Measurements from ENCODE around the gene NBPF1. TPM values are rescaled to one million over a fixed set of nuclear protein-coding genes. Genes with fewer than 3 reads are reported as not detected.
"Not testable (repeated sequence)": the region's sequence is repeated elsewhere in the genome, so short reads cannot be mapped to it uniquely, and the experiment has no call there.

The NBPF1 gene
- total and polyA plus RNA-seq, 9 of the 15 experiments (the other 6 are each of a cell fraction or from before 2014, with no cell fraction given): 5.2 to 42.6 (median 24.1) TPM

DNA sequence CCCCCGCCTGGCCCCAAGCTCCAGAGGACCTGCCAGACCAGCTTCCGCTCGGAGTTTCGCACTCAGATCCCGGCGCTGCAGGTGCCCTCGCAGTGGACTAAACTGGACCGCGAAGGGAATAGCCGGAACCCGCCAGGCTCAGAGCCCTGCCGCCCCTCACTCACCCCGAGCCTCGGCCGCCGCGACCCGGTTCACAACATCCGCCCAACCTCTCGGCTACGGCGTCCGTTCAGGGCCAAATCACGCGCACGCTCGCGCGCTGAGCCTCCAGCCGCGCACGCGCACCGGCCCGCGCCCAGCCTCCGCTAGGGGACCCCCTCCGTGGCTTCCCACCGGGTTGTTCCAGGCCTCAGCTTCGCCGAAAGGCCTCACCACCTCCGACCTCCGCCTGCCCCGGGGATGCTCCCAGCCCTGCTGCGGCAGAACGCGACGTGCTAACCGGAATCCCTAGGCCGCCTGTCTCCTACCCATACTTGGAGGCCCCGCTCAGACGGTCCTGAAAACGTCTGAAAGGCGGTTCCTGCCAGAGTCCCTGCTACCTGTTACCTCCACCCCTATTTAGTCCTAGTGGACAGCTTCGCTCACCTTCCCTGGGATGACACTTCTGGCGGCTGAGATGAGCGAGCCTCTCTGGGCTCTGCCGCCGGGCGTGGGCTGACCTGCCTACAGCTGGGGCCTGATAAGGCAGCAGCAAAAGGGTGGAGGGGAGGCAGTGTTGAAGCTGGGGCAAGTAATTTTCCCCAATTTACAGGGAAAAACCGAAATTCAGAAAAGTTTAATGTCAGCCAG is 31.3 kb upstream of the NBPF1 start (continued):
- TF ChIP-seq PRMT5 (CRISPR knock-in tag; IDR thresholded peaks at IDR 0.05) (peak; percentile 74; the same call in 1 of the 2 replicates), NR4A1 (CRISPR knock-in tag; IDR thresholded peaks at IDR 0.05) (peak; percentile 97), CREB1 (IDR thresholded peaks at IDR 0.05) (peak; percentile 60; the same call in 1 of the 2 replicates), CREB1 (CRISPR knock-in tag; IDR thresholded peaks at IDR 0.05) (peak; percentile 87), CHD1 (IDR thresholded peaks at IDR 0.05; ENCODE audit: low read length) (peak; percentile 98), MEF2D (tag; conservative IDR thresholded peaks at IDR 0.05; ENCODE audit: low read depth) (0 out of 2 replicates have a peak, but pooled peaks have one; percentile 17), ZNF239 (CRISPR knock-in tag; IDR thresholded peaks at IDR 0.05) (peak; percentile 42; the same call in 1 of the 2 replicates), CC2D1A (IDR thresholded peaks at IDR 0.05) (0 out of 2 replicates have a peak, but pooled peaks have one; percentile 32), CHD2 (IDR thresholded peaks at IDR 0.05; ENCODE audit: low read depth, low read length) (peak; percentile 94), MEIS2 (IDR thresholded peaks at IDR 0.05; ENCODE audit: partially characterized antibody) (peak; percentile 93), MAZ (CRISPR knock-in tag; conservative IDR thresholded peaks at IDR 0.05 in 1 of 2, IDR thresholded peaks at IDR 0.05 in 1 of 2) (peak; percentile 97 to 99), SMAD2 (IDR thresholded peaks at IDR 0.05; ENCODE audit: low read depth, low read length) (0 out of 2 replicates have a peak, but pooled peaks have one; percentile 42), ZNF583 (CRISPR knock-in tag; IDR thresholded peaks at IDR 0.05) (peak; percentile 85)
- not testable (repeated sequence) for TF ChIP-seq NR4A1 (tag; IDR thresholded peaks at IDR 0.05)
- TF ChIP-seq, protein P1, sequence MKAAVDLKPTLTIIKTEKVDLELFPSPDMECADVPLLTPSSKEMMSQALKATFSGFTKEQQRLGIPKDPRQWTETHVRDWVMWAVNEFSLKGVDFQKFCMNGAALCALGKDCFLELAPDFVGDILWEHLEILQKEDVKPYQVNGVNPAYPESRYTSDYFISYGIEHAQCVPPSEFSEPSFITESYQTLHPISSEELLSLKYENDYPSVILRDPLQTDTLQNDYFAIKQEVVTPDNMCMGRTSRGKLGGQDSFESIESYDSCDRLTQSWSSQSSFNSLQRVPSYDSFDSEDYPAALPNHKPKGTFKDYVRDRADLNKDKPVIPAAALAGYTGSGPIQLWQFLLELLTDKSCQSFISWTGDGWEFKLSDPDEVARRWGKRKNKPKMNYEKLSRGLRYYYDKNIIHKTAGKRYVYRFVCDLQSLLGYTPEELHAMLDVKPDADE (conservative IDR thresholded peaks at IDR 0.05; ENCODE audit: control insufficient read depth, low read depth, low read length): peak; percentile 96
- TF ChIP-seq, protein P2, sequence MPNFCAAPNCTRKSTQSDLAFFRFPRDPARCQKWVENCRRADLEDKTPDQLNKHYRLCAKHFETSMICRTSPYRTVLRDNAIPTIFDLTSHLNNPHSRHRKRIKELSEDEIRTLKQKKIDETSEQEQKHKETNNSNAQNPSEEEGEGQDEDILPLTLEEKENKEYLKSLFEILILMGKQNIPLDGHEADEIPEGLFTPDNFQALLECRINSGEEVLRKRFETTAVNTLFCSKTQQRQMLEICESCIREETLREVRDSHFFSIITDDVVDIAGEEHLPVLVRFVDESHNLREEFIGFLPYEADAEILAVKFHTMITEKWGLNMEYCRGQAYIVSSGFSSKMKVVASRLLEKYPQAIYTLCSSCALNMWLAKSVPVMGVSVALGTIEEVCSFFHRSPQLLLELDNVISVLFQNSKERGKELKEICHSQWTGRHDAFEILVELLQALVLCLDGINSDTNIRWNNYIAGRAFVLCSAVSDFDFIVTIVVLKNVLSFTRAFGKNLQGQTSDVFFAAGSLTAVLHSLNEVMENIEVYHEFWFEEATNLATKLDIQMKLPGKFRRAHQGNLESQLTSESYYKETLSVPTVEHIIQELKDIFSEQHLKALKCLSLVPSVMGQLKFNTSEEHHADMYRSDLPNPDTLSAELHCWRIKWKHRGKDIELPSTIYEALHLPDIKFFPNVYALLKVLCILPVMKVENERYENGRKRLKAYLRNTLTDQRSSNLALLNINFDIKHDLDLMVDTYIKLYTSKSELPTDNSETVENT (CRISPR knock-in tag; IDR thresholded peaks at IDR 0.05): peak; percentile 96
- TF ChIP-seq, protein P3, sequence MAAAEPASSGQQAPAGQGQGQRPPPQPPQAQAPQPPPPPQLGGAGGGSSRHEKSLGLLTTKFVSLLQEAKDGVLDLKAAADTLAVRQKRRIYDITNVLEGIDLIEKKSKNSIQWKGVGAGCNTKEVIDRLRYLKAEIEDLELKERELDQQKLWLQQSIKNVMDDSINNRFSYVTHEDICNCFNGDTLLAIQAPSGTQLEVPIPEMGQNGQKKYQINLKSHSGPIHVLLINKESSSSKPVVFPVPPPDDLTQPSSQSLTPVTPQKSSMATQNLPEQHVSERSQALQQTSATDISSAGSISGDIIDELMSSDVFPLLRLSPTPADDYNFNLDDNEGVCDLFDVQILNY (CRISPR knock-in tag; IDR thresholded peaks at IDR 0.05): peak; percentile 88
- TF ChIP-seq, protein P4, sequence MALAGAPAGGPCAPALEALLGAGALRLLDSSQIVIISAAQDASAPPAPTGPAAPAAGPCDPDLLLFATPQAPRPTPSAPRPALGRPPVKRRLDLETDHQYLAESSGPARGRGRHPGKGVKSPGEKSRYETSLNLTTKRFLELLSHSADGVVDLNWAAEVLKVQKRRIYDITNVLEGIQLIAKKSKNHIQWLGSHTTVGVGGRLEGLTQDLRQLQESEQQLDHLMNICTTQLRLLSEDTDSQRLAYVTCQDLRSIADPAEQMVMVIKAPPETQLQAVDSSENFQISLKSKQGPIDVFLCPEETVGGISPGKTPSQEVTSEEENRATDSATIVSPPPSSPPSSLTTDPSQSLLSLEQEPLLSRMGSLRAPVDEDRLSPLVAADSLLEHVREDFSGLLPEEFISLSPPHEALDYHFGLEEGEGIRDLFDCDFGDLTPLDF (CRISPR knock-in tag; IDR thresholded peaks at IDR 0.05): peak; percentile 95
